ENCODE results near the gene CDC42EP4.

- TF ChIP-seq MAX (IDR thresholded peaks at IDR 0.05) (no peak), CTCF (IDR thresholded peaks at IDR 0.05; ENCODE audit: low read depth, low read length, missing input control) (no peak), HNF4G (IDR thresholded peaks at IDR 0.05) (no peak)
These were observed 37.8 kb upstream of the CDC42EP4 start for GRCh38 chr17:73349647-73350046.
